ENCODE results near the gene HDAC3. TPM values are rescaled to one million over a fixed set of nuclear protein-coding genes. Genes with fewer than 3 reads are reported as not detected.

The HDAC3 gene
- total and polyA plus RNA-seq, 2 donors from 2014 or later, result 44.7 to 47.5 TPM

Other genes with a start within 250 kb of the HDAC3 start
- 6.1 TPM for gene PCDHGB4, start 249.2 kb downstream of the HDAC3 start, total RNA-seq
- 1.0 TPM for gene PCDHGB4, start 249.2 kb downstream of the HDAC3 start, polyA plus RNA-seq (ENCODE audit: insufficient read depth, low read depth, low replicate concordance)
- gene PCDHGA8, start 244.2 kb downstream of the HDAC3 start, total RNA-seq, result 1.8 TPM
- 0.09 TPM for gene PCDHGA8, start 244.2 kb downstream of the HDAC3 start, polyA plus RNA-seq (ENCODE audit: insufficient read depth, low read depth, low replicate concordance)
- 12.3 TPM for gene PCDHGB5, start 238.9 kb downstream of the HDAC3 start, total RNA-seq
- 0.82 TPM for gene PCDHGB5, start 238.9 kb downstream of the HDAC3 start, polyA plus RNA-seq (ENCODE audit: insufficient read depth, low read depth, low replicate concordance)
- 7.6 TPM for gene PCDHGA9, start 234.1 kb downstream of the HDAC3 start, total RNA-seq
- 0.54 TPM for gene PCDHGA9, start 234.1 kb downstream of the HDAC3 start, polyA plus RNA-seq (ENCODE audit: insufficient read depth, low read depth, low replicate concordance)
- 7.5 TPM for gene PCDHGB6, start 228.8 kb downstream of the HDAC3 start, total RNA-seq
- 0.22 TPM for gene PCDHGB6, start 228.8 kb downstream of the HDAC3 start, polyA plus RNA-seq (ENCODE audit: insufficient read depth, low read depth, low replicate concordance)
- gene PCDHGA10, start 223.9 kb downstream of the HDAC3 start, total RNA-seq, result 5.1 TPM
- 0.47 TPM for gene PCDHGA10, start 223.9 kb downstream of the HDAC3 start, polyA plus RNA-seq (ENCODE audit: insufficient read depth, low read depth, low replicate concordance)
- 15.1 TPM for gene PCDHGB7, start 219.2 kb downstream of the HDAC3 start, total RNA-seq
- 1.0 TPM for gene PCDHGB7, start 219.2 kb downstream of the HDAC3 start, polyA plus RNA-seq (ENCODE audit: insufficient read depth, low read depth, low replicate concordance)
- gene PCDHGA11, start 215.8 kb downstream of the HDAC3 start, total RNA-seq, result 3.6 TPM
- 0.37 TPM for gene PCDHGA11, start 215.8 kb downstream of the HDAC3 start, polyA plus RNA-seq (ENCODE audit: insufficient read depth, low read depth, low replicate concordance)
- gene PCDHGA12, start 206.3 kb downstream of the HDAC3 start, total RNA-seq, result 4.0 TPM
- 0.24 TPM for gene PCDHGA12, start 206.3 kb downstream of the HDAC3 start, polyA plus RNA-seq (ENCODE audit: insufficient read depth, low read depth, low replicate concordance)
- 51.5 TPM for gene PCDHGC3, start 160.9 kb downstream of the HDAC3 start, total RNA-seq
- gene PCDHGC3, start 160.9 kb downstream of the HDAC3 start, polyA plus RNA-seq (ENCODE audit: insufficient read depth, low read depth, low replicate concordance), result 41.0 TPM
- gene PCDHGC4, start 151.8 kb downstream of the HDAC3 start, total RNA-seq, result 1.5 TPM
- gene PCDHGC4, start 151.8 kb downstream of the HDAC3 start, polyA plus RNA-seq (ENCODE audit: insufficient read depth, low read depth, low replicate concordance), result not detected
- gene PCDHGC5, start 147.8 kb downstream of the HDAC3 start, total RNA-seq, result 1.4 TPM
- gene PCDHGC5, start 147.8 kb downstream of the HDAC3 start, polyA plus RNA-seq (ENCODE audit: insufficient read depth, low read depth, low replicate concordance), result not detected
- gene DIAPH1, start 17.8 kb downstream of the HDAC3 start, total RNA-seq, result 156 TPM
- 60.6 TPM for gene DIAPH1, start 17.8 kb downstream of the HDAC3 start, polyA plus RNA-seq (ENCODE audit: insufficient read depth, low read depth, low replicate concordance)
- 3.0 TPM for gene RELL2, start 148 bp upstream of the HDAC3 start, total RNA-seq
- gene RELL2, start 148 bp upstream of the HDAC3 start, polyA plus RNA-seq (ENCODE audit: insufficient read depth, low read depth, low replicate concordance), result 8.2 TPM
- 20.3 TPM for gene FCHSD1, start 14.6 kb upstream of the HDAC3 start, total RNA-seq
- gene FCHSD1, start 14.6 kb upstream of the HDAC3 start, polyA plus RNA-seq (ENCODE audit: insufficient read depth, low read depth, low replicate concordance), result 6.4 TPM
- 19.8 TPM for gene ARAP3, start 45.4 kb upstream of the HDAC3 start, total RNA-seq
- 7.2 TPM for gene ARAP3, start 45.4 kb upstream of the HDAC3 start, polyA plus RNA-seq (ENCODE audit: insufficient read depth, low read depth, low replicate concordance)
- 147 TPM for gene PCDH1, start 241.6 kb upstream of the HDAC3 start, total RNA-seq
- 37.3 TPM for gene PCDH1, start 241.6 kb upstream of the HDAC3 start, polyA plus RNA-seq (ENCODE audit: insufficient read depth, low read depth, low replicate concordance)

Data from kidney (tissue), 2 donors.